ENCODE measurements around the gene DUSP7.

- TF ChIP-seq CTCF (conservative IDR thresholded peaks at IDR 0.05; ENCODE audit: low read depth, low read length) (no peak), EZH2 (IDR thresholded peaks at IDR 0.05; ENCODE audit: borderline replicate concordance, low read depth, low read length, poor library complexity, severe bottlenecking) (no peak)
These were observed 48.6 kb upstream of the DUSP7 start for GRCh38 chr3:52104684-52105640.

Data from A673 (cell line).